Non-pigmented ciliary epithelial cell (primary cell): ENCODE data around the gene TPSD1.
"Not testable (repeated sequence)": the region's sequence is repeated elsewhere in the genome, so short reads cannot be mapped to it uniquely, and the experiment has no call there.

Experiments
- DNase-seq: peaks from one replicate; pipeline ENCODE4 v3.0.0-alpha.2; 2010; ENCODE audit warnings: low read depth

The TPSD1 gene

GRCh38 chr16:1220841-1221627 lies 34.8 kb upstream of the TPSD1 start:
- no peak for DNase-seq

GRCh38 chr16:1221628-1222552 lies 34.0 kb upstream of the TPSD1 start:
- no peak for DNase-seq

DNA sequence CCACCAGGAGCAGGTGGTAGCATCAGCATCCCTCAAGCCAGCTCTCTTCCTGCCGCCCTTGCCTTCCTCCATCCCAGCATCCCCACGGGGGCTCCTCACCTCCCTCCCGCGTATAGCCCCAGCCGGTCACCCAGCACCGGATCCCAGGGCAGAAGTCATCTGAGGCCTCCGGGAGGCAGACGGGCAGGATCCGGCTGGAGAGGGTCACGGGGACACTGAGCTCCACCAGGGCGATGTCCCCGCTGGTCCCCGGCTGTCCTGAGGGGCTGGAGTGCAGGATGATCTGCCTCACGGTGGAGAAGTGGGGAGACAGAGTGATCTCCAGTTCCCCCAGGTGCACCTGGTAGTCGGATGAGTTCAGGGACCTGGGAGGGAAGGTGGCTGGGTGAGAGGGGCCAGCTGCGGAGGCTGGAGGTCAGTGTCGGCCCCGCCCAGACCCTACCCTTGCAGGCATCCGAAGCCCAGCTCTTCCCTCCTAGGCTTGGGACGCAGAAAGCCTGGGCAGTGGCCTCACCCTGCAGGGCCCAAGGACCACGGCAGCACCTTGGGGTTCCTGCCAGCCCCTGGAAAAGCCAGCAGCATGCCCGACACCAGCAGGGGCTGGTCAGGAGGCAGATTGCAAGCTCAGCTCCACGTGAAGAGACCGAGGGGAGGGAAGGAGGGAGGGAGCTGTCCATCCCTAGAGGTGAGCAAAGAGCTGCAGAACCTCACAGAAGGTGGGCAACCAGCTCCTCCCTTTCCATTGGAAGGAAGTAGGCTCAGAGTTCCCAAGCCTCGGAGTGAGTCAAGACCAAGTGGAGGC lies 33.1 kb upstream of the TPSD1 start:
- no peak for DNase-seq

- DNase-seq, result no peak
Measured at GRCh38 chr16:1223355-1224214, 32.3 kb upstream of the TPSD1 start.

DNA sequence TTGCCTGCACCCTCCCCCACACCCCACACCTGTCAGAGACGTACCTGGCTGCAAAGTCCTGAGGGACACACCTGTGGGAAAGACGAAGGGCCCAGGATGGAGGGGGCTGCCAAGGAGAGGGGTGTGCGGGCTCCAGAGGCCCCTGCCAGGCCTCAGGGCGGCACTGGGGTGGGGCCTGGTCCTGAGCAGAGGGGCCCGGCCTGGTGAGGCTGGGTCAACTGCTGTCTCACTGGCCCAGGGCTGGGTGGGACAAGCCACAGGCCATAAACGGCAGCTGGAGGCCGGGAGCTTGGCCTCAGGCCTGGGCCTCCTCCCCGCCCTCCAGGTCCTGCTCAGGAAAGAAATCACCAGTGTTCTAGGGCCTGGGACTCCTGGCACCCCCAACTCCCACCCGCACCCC lies 31.3 kb upstream of the TPSD1 start:
- DNase-seq, result no peak

- DNase-seq, result no peak
Measured at GRCh38 chr16:1225051-1225451, 30.8 kb upstream of the TPSD1 start, which contains the start of gene TPSG1. Gene TPSG1, minus strand, starts transcription at chr16:1225268. Its CDS starts 16 bp downstream, at chr16:1225252.

DNA sequence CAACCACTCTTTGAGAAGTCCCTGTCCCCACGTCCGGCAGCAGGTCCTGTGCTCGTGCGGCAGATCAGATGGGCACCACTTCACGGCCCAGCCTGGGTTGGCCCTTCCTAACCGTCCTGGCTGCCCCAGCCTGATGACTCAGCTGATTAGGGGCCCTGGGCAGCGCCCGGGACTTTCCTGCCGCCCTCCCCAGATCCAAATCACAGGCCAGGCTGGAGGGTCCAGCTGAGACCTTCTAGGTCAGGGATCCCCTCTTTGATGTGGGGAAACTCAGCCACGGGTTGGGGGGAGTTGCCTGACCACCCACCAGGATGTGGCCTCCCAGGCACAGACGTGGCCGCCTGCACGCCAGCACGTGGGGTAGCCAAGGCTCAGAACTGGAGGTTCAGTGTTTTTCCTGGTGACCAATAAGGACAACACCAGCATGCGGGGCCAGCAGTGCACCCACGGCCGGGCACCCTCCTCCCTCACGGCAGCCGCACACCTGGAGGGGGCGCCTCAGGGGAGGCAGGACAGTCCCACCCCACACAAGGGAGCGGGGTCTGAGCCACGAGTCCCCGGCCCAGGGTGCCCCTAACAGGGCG lies 30.0 kb upstream of the TPSD1 start:
- DNase-seq, result not testable (repeated sequence)

DNA sequence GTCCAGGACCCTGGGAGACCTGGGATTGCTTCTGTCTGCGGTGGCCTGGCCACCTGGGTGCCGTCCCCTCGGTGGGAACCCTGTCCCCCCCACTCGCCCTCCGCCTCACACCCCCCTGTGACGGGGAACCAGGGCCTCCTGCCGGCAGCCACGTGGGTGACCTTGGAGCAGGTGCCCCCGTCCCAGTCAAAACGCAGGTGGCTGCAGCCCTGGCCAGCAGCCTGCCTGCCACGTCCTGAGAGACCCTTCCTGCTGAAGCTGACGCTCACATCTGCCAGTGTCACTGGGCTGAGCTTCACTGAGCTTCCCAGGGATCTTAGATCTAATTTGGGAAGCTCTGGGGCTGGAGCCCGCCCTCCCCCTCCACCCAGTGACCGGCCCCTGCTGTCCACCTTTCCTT lies 29.2 kb upstream of the TPSD1 start:
- DNase-seq, result not testable (repeated sequence)

DNA sequence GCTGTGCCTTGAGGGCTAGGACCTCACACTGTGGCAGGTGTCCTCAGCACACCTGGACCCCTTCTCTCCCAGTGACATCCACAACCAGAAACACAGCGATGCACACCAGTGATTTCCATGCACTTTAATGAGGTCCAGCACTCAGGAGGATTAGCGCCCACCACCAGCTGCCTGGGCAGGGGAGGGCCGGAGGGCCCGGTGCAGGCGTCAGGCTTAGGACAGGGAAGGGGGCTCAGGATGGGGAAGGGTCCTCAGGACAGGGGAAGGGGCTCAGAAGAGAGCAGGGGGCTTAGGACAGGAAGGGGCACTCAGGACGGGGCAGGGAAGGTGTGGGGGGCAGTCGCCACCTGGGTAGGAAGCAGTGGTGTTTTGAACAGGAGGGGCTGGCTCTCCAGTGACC lies 27.6 kb upstream of the TPSD1 start:
- not testable (repeated sequence) for DNase-seq

- DNase-seq, result not testable (repeated sequence)
Measured at GRCh38 chr16:1229476-1229875, 26.4 kb upstream of the TPSD1 start.

- DNase-seq, result not testable (repeated sequence)
Measured at GRCh38 chr16:1230084-1230470, 25.8 kb upstream of the TPSD1 start, which contains the start of gene TPSB2. Gene TPSB2, minus strand, starts transcription at chr16:1230184. Its CDS starts 233 bp downstream, at chr16:1229951.

- not testable (repeated sequence) for DNase-seq
Measured at GRCh38 chr16:1230471-1231212, 25.2 kb upstream of the TPSD1 start.

DNA sequence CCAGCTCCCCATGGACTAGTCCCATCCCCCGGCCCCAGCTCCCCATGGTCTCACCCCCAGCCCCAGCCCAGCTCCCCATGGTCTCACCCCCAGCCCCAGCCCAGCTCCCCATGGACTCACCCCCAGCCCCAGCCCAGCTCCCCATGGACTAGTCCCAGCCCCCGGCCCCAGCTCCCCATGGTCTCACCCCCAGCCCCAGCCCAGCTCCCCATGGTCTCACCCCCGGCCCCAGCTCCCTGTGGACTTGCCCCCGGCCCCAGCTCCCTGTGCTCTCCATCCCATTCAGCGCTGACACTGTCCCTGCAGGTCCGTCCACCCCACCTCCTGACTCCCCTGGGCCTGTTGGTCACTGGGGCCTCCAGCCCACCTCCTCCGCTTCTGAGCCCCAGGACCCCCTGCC lies 24.6 kb upstream of the TPSD1 start:
- not testable (repeated sequence) for DNase-seq

GRCh38 chr16:1232049-1232748 lies 23.7 kb upstream of the TPSD1 start:
- not testable (repeated sequence) for DNase-seq

GRCh38 chr16:1236659-1237058 lies 19.2 kb upstream of the TPSD1 start:
- not testable (repeated sequence) for DNase-seq

DNA sequence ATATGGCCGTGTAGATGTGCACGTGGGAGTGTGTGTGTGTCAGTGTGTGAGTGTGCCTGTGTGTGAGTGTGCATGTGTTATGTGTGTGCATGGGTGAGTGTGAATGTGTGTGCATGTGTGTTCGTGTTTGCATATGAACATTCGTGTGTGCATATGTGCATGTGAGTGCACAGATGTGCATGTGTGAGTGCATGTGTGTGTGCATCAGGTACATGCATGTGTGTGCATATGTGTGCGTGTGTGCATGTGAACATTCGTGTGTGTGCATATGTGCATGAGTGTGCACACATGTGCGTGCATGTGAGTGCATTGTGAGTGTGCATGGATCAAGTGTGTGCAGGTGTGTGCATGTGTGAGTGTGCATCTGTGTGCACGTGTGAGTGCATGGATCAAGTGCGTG lies 17.9 kb upstream of the TPSD1 start:
- DNase-seq, result no peak

- DNase-seq, result not testable (repeated sequence)
Measured at GRCh38 chr16:1238909-1239308, 17.0 kb upstream of the TPSD1 start.

DNA sequence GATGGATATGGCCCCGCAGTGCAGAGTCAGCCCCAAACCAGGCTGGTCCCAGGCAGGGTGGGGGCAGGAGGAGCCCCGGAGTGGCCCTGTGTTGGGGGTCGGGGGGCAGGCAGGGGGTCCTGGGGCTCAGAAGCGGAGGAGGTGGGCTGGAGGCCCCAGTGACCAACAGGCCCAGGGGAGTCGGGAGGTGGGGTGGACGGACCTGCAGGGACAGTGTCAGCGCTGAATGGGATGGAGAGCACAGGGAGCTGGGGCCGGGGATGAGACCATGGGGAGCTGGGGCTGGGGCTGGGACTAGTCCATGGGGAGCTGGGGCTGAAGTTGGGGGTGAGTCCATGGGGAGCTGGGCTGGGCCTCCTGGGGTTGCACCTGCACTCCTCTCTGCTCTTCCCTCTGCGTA lies 16.3 kb upstream of the TPSD1 start:
- DNase-seq, result not testable (repeated sequence)

GRCh38 chr16:1240436-1240835 lies 15.4 kb upstream of the TPSD1 start, which contains the start of gene TPSAB1:
Gene TPSAB1, plus strand, starts transcription at chr16:1240705. Its CDS starts 234 bp downstream, at chr16:1240939.
- DNase-seq, result not testable (repeated sequence)
